Endodermal cell (in vitro differentiated cells): ENCODE results near the gene CBX8. TPM values are rescaled to one million over a fixed set of nuclear protein-coding genes. Genes with fewer than 3 reads are reported as not detected.

ENCODE experiments used
- DNase-seq: peaks from one replicate; pipeline ENCODE4 v3.0.0-alpha.2; 2017
- H3K27ac ChIP-seq: 2 replicates; pipeline ENCODE4 v1.5.1; 2013; ENCODE audit warnings: mild to moderate bottlenecking, low read depth, low read length, moderate library complexity
- H3K27me3 ChIP-seq: 2 replicates; pipeline ENCODE4 v1.6.1; 2013; ENCODE audit warnings: mild to moderate bottlenecking, low read length, moderate library complexity; ENCODE audit not compliant: insufficient read depth, control insufficient read depth, poor library complexity, severe bottlenecking
- H3K36me3 ChIP-seq: 2 replicates; pipeline ENCODE4 v1.7.0; 2013; ENCODE audit warnings: mild to moderate bottlenecking, low read length, moderate library complexity; ENCODE audit not compliant: control insufficient read depth, insufficient read depth
- H3K4me1 ChIP-seq: one replicate; pipeline ENCODE4 v1.7.0; 2013; ENCODE audit warnings: low read length; ENCODE audit not compliant: control insufficient read depth, insufficient read depth
- H3K4me3 ChIP-seq: 2 replicates; pipeline ENCODE4 v1.5.1; 2013; ENCODE audit warnings: mild to moderate bottlenecking, low read length, moderate library complexity
- H3K9ac ChIP-seq: 2 replicates; pipeline ENCODE4 v1.6.1; 2013; ENCODE audit warnings: mild to moderate bottlenecking, low read length, moderate library complexity; ENCODE audit not compliant: poor library complexity, severe bottlenecking; ENCODE audit errors: extremely low read depth
- H3K9me3 ChIP-seq: 2 replicates; pipeline ENCODE4 v1.6.1; 2013; ENCODE audit warnings: mild to moderate bottlenecking, low read length, moderate library complexity; ENCODE audit not compliant: control insufficient read depth
- H3K27ac Mint-ChIP-seq: 2 replicates; pipeline ENCODE4 v1.8.0; 2020; ENCODE audit warnings: mixed read lengths
- H3K27me3 Mint-ChIP-seq: 2 replicates; pipeline ENCODE4 v1.8.0; 2021; ENCODE audit warnings: mild to moderate bottlenecking, mixed read lengths; ENCODE audit not compliant: insufficient read depth
- H3K36me3 Mint-ChIP-seq: 2 replicates; pipeline ENCODE4 v1.8.0; 2020; ENCODE audit warnings: low read depth, mixed read lengths
- H3K4me1 Mint-ChIP-seq: 2 replicates; pipeline ENCODE4 v1.8.0; 2020; ENCODE audit warnings: mixed read lengths
- H3K4me3 Mint-ChIP-seq: 2 replicates; pipeline ENCODE4 v1.8.0; 2020; ENCODE audit warnings: mild to moderate bottlenecking, moderate library complexity, mixed read lengths
- H3K9me3 Mint-ChIP-seq: 2 replicates; pipeline ENCODE4 v1.8.0; 2020; ENCODE audit warnings: mild to moderate bottlenecking, mixed read lengths
- CTCF ChIP-seq: fragments of 200-600 bp; sonication (generic); conservative IDR thresholded peaks from 2 replicates; pipeline ENCODE4 v1.5.0; 2021; ENCODE audit warnings: antibody characterized with exemption, mild to moderate bottlenecking
- WGBS, 2 experiments: methylation state at CpG; one replicate each; pipeline versions ENCODE4 v1.1.5 to v1.1.7; 2013; ENCODE audit warnings: missing lambda C conversion rate in 2 of 2, mixed read lengths in 1 of 2; ENCODE audit not compliant: insufficient coverage in 1 of 2, insufficient read length in 1 of 2; 5-methylcytosine and 5-hydroxymethylcytosine counted together
- total RNA-seq, 2 donors: library from RNA; stranded (reverse); fragmentation: NEBNext Ultra II Directional in 1 of 2; extraction: Animal tissue kit (Norgen Biotek cat#: 25700) in 1 of 2; gene quantifications; 2 replicates in 1 of 2; 3 replicates in 1 of 2; pipeline ENCODE4 v1.2.1, GENCODE V29; 2021

Gene CBX8
- total RNA-seq, 2 donors from 2014 or later, result 5.4 to 5.6 TPM

DNA sequence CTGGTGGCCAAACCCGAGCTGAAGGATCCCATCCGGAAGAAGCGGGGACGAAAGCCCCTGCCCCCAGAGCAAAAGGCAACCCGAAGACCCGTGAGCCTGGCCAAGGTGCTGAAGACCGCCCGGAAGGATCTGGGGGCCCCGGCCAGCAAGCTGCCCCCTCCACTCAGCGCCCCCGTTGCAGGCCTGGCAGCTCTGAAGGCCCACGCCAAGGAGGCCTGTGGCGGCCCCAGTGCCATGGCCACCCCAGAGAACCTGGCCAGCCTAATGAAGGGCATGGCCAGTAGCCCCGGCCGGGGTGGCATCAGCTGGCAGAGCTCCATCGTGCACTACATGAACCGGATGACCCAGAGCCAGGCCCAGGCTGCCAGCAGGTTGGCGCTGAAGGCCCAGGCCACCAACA lies 13.0 kb downstream of the CBX8 start:
- no peak overlapping the region for H3K4me3 Mint-ChIP-seq
- H3K4me1 ChIP-seq, result peaks cover 3% of the 10 kb centered on the region
- no peaks in the 10 kb centered on the region for H3K9me3 Mint-ChIP-seq
- H3K27ac Mint-ChIP-seq, result no peak overlapping the region
- TF ChIP-seq CTCF, result no peak
- H3K4me3 ChIP-seq, result no peak overlapping the region
- H3K36me3 ChIP-seq, result peaks cover 44% of the 10 kb centered on the region
- H3K27me3 ChIP-seq, result peaks cover 24% of the 10 kb centered on the region
- peaks cover 17% of the 10 kb centered on the region for H3K27me3 Mint-ChIP-seq
- H3K9me3 ChIP-seq, result no peaks in the 10 kb centered on the region
- WGBS, 2 experiments, result 91 to 97% methylated on average over 10 to 18 of the region's 18 CpGs
- no peak for DNase-seq
- peaks cover 54% of the 10 kb centered on the region for H3K36me3 Mint-ChIP-seq
- H3K4me1 Mint-ChIP-seq, result peaks cover 19% of the 10 kb centered on the region
- no peak overlapping the region for H3K27ac ChIP-seq
- H3K9ac ChIP-seq, result no peak overlapping the region

- H3K27ac ChIP-seq, result no peak overlapping the region
- H3K4me1 ChIP-seq, result peaks cover 4% of the 10 kb centered on the region
- H3K36me3 ChIP-seq, result peaks cover 44% of the 10 kb centered on the region
- 92 to 95% methylated on average over 15 to 27 of the region's 27 CpGs for WGBS, 2 experiments
- no peak for DNase-seq
- no peaks in the 10 kb centered on the region for H3K9me3 ChIP-seq
- no peaks in the 10 kb centered on the region for H3K9me3 Mint-ChIP-seq
- no peak for TF ChIP-seq CTCF
- H3K4me1 Mint-ChIP-seq, result peaks cover 16% of the 10 kb centered on the region
- H3K36me3 Mint-ChIP-seq, result peaks cover 54% of the 10 kb centered on the region
- H3K27me3 Mint-ChIP-seq, result no peaks in the 10 kb centered on the region
- no peak overlapping the region for H3K27ac Mint-ChIP-seq
- peaks cover 4% of the 10 kb centered on the region for H3K27me3 ChIP-seq
- no peak overlapping the region for H3K9ac ChIP-seq
- no peak overlapping the region for H3K4me3 Mint-ChIP-seq
- no peak overlapping the region for H3K4me3 ChIP-seq
Observed at GRCh38 chr17:79781736-79782575, 14.9 kb downstream of the CBX8 start.

- peaks cover 54% of the 10 kb centered on the region for H3K36me3 Mint-ChIP-seq
- no peak for TF ChIP-seq CTCF
- H3K27ac Mint-ChIP-seq, result no peak overlapping the region
- Histone ChIP-seq H3K27me3 (no peaks in the 10 kb centered on the region), H3K27ac (no peak overlapping the region), H3K9me3 (no peaks in the 10 kb centered on the region), H3K4me1 (peaks cover 13% of the 10 kb centered on the region), H3K9ac (no peak overlapping the region), H3K4me3 (no peak overlapping the region), H3K36me3 (peaks cover 44% of the 10 kb centered on the region)
- peaks cover 24% of the 10 kb centered on the region for H3K4me1 Mint-ChIP-seq
- DNase-seq, result no peak
- H3K4me3 Mint-ChIP-seq, result no peak overlapping the region
- H3K9me3 Mint-ChIP-seq, result no peaks in the 10 kb centered on the region
- no peaks in the 10 kb centered on the region for H3K27me3 Mint-ChIP-seq
- 89 to 94% methylated on average over 9 to 12 of the region's 12 CpGs for WGBS, 2 experiments
Observed at GRCh38 chr17:79781012-79781650, 15.7 kb downstream of the CBX8 start.
